ENCODE results near the gene KIF3C. TPM values are rescaled to one million over a fixed set of nuclear protein-coding genes. Genes with fewer than 3 reads are reported as not detected.

Gene KIF3C
- total RNA-seq, 1 experiment from 2014 or later = 41.4 TPM

GRCh38 chr2:26002632-26003310 lies 20.5 kb upstream of the KIF3C start:
- no peaks in the 10 kb centered on the region for H3K4me1 ChIP-seq (ENCODE audit: insufficient read depth, low read length)
- H3K9ac ChIP-seq (ENCODE audit: extremely low read depth, insufficient read length, low read length) = no peak overlapping the region
- H3K4ac ChIP-seq (ENCODE audit: low read depth, low read length) = no peak overlapping the region
- Mint-ChIP-seq H3K4me3 (no peak overlapping the region; a peak in 1 of 5 replicates), H3K27ac (peak overlapping the region in 1 of 3 experiments; percentile 56; a peak in 3 of 7 replicates), H3K4me1 (peaks cover 3 to 11% of the 10 kb centered on the region in 2 experiments), H3K9me3 (no peaks in the 10 kb centered on the region), H3K27me3 (ENCODE audit: low read depth) (no peaks in the 10 kb centered on the region), H3K36me3 (ENCODE audit: insufficient read depth in 1 of 3, low read depth in 3 of 3) (no peaks in the 10 kb centered on the region; a peak in 1 of 7 replicates)
- WGBS (ENCODE audit: extremely low coverage, insufficient read length, low lambda C conversion rate) = no CpG with 5 or more reads among the region's 9 CpGs
- H3K23me2 ChIP-seq (ENCODE audit: insufficient read length, low read depth, low read length, poor library complexity, severe bottlenecking) = no peaks in the 10 kb centered on the region
- no peak overlapping the region for H2BK12ac ChIP-seq (ENCODE audit: insufficient read length, low read depth, low read length)
- no peak overlapping the region for H2BK20ac ChIP-seq (ENCODE audit: low read depth, low read length, poor library complexity, severe bottlenecking)
- H3K79me1 ChIP-seq (ENCODE audit: insufficient read depth, low read depth, low read length, poor library complexity, severe bottlenecking) = no peaks in the 10 kb centered on the region
- no peak overlapping the region for H2AFZ ChIP-seq (ENCODE audit: low read length)
- no peak overlapping the region for H2BK120ac ChIP-seq (ENCODE audit: low read depth, low read length, poor library complexity, severe bottlenecking)
- no peak overlapping the region for H3K56ac ChIP-seq (ENCODE audit: insufficient read length, low read depth, low read length)
- no peak for DNase-seq
- no peak overlapping the region for H2BK5ac ChIP-seq (ENCODE audit: insufficient read length, low read length)
- H4K5ac ChIP-seq (ENCODE audit: insufficient read length, low read depth, low read length) = no peak overlapping the region
- H3T11ph ChIP-seq (ENCODE audit: low read length) = no peak overlapping the region
- no peaks in the 10 kb centered on the region for H4K20me1 ChIP-seq (ENCODE audit: control insufficient read depth, insufficient read depth, insufficient read length)
- H3K9me3 ChIP-seq (ENCODE audit: control insufficient read depth, low read depth, low read length) = no peaks in the 10 kb centered on the region
- H3K79me2 ChIP-seq (ENCODE audit: insufficient read depth, low read length) = no peaks in the 10 kb centered on the region
- TF ChIP-seq, protein P1, sequence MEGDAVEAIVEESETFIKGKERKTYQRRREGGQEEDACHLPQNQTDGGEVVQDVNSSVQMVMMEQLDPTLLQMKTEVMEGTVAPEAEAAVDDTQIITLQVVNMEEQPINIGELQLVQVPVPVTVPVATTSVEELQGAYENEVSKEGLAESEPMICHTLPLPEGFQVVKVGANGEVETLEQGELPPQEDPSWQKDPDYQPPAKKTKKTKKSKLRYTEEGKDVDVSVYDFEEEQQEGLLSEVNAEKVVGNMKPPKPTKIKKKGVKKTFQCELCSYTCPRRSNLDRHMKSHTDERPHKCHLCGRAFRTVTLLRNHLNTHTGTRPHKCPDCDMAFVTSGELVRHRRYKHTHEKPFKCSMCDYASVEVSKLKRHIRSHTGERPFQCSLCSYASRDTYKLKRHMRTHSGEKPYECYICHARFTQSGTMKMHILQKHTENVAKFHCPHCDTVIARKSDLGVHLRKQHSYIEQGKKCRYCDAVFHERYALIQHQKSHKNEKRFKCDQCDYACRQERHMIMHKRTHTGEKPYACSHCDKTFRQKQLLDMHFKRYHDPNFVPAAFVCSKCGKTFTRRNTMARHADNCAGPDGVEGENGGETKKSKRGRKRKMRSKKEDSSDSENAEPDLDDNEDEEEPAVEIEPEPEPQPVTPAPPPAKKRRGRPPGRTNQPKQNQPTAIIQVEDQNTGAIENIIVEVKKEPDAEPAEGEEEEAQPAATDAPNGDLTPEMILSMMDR (conservative IDR thresholded peaks at IDR 0.05) = no peak
- no peak overlapping the region for H2AK5ac ChIP-seq (ENCODE audit: insufficient read length, low read length)
- no peak overlapping the region for H4K8ac ChIP-seq (replicated peaks; ENCODE audit: insufficient read length, low read depth, low read length)
- no peak overlapping the region for H4K91ac ChIP-seq (ENCODE audit: insufficient read length, low read depth, low read length)
- no peak overlapping the region for H3K14ac ChIP-seq (ENCODE audit: insufficient read depth, low read length)
- H3K23ac ChIP-seq (ENCODE audit: insufficient read length, low read depth, low read length) = no peak overlapping the region
- no peak overlapping the region for H3K27ac ChIP-seq (ENCODE audit: insufficient read length, low read depth, low read length)
- no peaks in the 10 kb centered on the region for H3K27me3 ChIP-seq (ENCODE audit: insufficient read depth, low read length)
- H3K4me2 ChIP-seq (ENCODE audit: insufficient read depth, insufficient read length, low read length) = no peak overlapping the region
- H2BK15ac ChIP-seq (ENCODE audit: low read depth, low read length) = no peak overlapping the region
- H3K18ac ChIP-seq (ENCODE audit: insufficient read length, low read depth, low read length) = no peak overlapping the region
